ENCODE results near the gene ACKR3.

ACKR3 gene

GRCh38 chr2:236550290-236550689 lies 19.3 kb upstream of the ACKR3 start:
- DNase-seq, result no peak

- no peak for DNase-seq
Observed at GRCh38 chr2:236550701-236551465, 18.7 kb upstream of the ACKR3 start.

GRCh38 chr2:236551471-236552211 lies 18.0 kb upstream of the ACKR3 start:
- no peak for DNase-seq

GRCh38 chr2:236552212-236552542 lies 17.4 kb upstream of the ACKR3 start:
- DNase-seq, result no peak

GRCh38 chr2:236552581-236553363 lies 16.9 kb upstream of the ACKR3 start:
- no peak for DNase-seq

- no peak for DNase-seq
Observed at GRCh38 chr2:236553522-236553921, 16.1 kb upstream of the ACKR3 start.

- DNase-seq, result no peak
Observed at GRCh38 chr2:236554629-236555282, 14.9 kb upstream of the ACKR3 start.

GRCh38 chr2:236555481-236555880 lies 14.1 kb upstream of the ACKR3 start:
- DNase-seq, result no peak

GRCh38 chr2:236557306-236558030 lies 12.2 kb upstream of the ACKR3 start:
- DNase-seq, result no peak

GRCh38 chr2:236558036-236558435 lies 11.6 kb upstream of the ACKR3 start:
- no peak for DNase-seq

GRCh38 chr2:236558993-236559978 lies 10.3 kb upstream of the ACKR3 start:
- DNase-seq, result no peak

- DNase-seq, result no peak
Observed at GRCh38 chr2:236561874-236562273, 7.8 kb upstream of the ACKR3 start.

GRCh38 chr2:236562434-236562833 lies 7.2 kb upstream of the ACKR3 start:
- no peak for DNase-seq

- no peak for DNase-seq
Observed at GRCh38 chr2:236563953-236564352, 5.7 kb upstream of the ACKR3 start.

- no peak for DNase-seq
Observed at GRCh38 chr2:236565212-236565611, 4.4 kb upstream of the ACKR3 start.

- no peak for DNase-seq
Observed at GRCh38 chr2:236565879-236566402, 3.7 kb upstream of the ACKR3 start.

GRCh38 chr2:236566596-236566995 lies 3.0 kb upstream of the ACKR3 start:
- DNase-seq, result no peak

GRCh38 chr2:236568068-236568921 lies 1.3 kb upstream of the ACKR3 start:
- no peak for DNase-seq

- DNase-seq, result no peak
Observed at GRCh38 chr2:236568922-236569572, 578 bp upstream of the ACKR3 start.
